K562 (cell line): ENCODE results near the gene MAN1B1. TPM values are rescaled to one million over a fixed set of nuclear protein-coding genes. Genes with fewer than 3 reads are reported as not detected.

Experiments
- FOXK2 ChIP-seq, 2 experiments: fragments of 450-650 bp; IDR thresholded peaks in 1 of 2; conservative IDR thresholded peaks in 1 of 2; 2 replicates each; pipeline ENCODE4 v1.6.1; 2016; ENCODE audit warnings: low read depth in 2 of 2, mild to moderate bottlenecking in 1 of 2
- ILK ChIP-seq: fragments of 450-650 bp; IDR thresholded peaks from 2 replicates; pipeline ENCODE4 v1.6.1; 2016; ENCODE audit warnings: missing genetic modification characterization, low read depth, mild to moderate bottlenecking, missing compliant biosample characterization, moderate library complexity, borderline replicate concordance
- MAZ ChIP-seq, 2 experiments: fragments of 450-650 bp in 1 of 2; sonication (generic) in 1 of 2; formaldehyde crosslinking; IDR thresholded peaks in 1 of 2; conservative IDR thresholded peaks in 1 of 2; 2 replicates each; pipeline versions ENCODE4 v1.4.0 to v1.5.0; 2020; ENCODE audit warnings: mild to moderate bottlenecking in 1 of 2, missing genetic modification reagents in 1 of 2
- MXD1 ChIP-seq: fragments of 250-450 bp; sonication (Bioruptor Pico); IDR thresholded peaks from 2 replicates; pipeline ENCODE4 v1.8.0; 2021; ENCODE audit warnings: borderline replicate concordance, mild to moderate bottlenecking, moderate library complexity; ENCODE audit not compliant: poor library complexity, severe bottlenecking
- RBM34 ChIP-seq: fragments of 200-400 bp; formaldehyde crosslinking; IDR thresholded peaks from 2 replicates; pipeline ENCODE4 v1.6.1; 2018; ENCODE audit warnings: low read length, borderline replicate concordance; ENCODE audit not compliant: insufficient read depth
- SMAD3 ChIP-seq: fragments of 450-650 bp; formaldehyde crosslinking; conservative IDR thresholded peaks from 2 replicates; pipeline ENCODE4 v1.4.0; 2020; ENCODE audit warnings: mild to moderate bottlenecking
- TRIM25 ChIP-seq: fragments of 450-650 bp; IDR thresholded peaks from 2 replicates; pipeline ENCODE4 v1.7.0; 2016; ENCODE audit warnings: borderline replicate concordance
- VEZF1 ChIP-seq: fragments of 200-800 bp; sonication (Bioruptor generic); IDR thresholded peaks from 2 replicates; pipeline ENCODE4 v1.6.1; 2017; ENCODE audit warnings: missing genetic modification characterization, missing compliant biosample characterization
- XRCC5 ChIP-seq: fragments of 200-400 bp; formaldehyde crosslinking; IDR thresholded peaks from 2 replicates; pipeline ENCODE4 v1.6.1; 2017; ENCODE audit warnings: low read depth, mild to moderate bottlenecking, low read length
- ZBTB7A ChIP-seq: IDR thresholded peaks from 2 replicates; pipeline ENCODE4 v1.6.1; 2011; ENCODE audit warnings: low read depth, mild to moderate bottlenecking, low read length, moderate library complexity, borderline replicate concordance; ENCODE audit not compliant: control insufficient read depth
- ZKSCAN1 ChIP-seq: fragments of 150-350 bp; IDR thresholded peaks from 2 replicates; pipeline ENCODE4 v1.6.1; 2016; ENCODE audit warnings: low read depth, low read length
- ZNF707 ChIP-seq: fragments of 250-450 bp; sonication (Bioruptor Pico); conservative IDR thresholded peaks from 2 replicates; pipeline ENCODE4 v1.8.0; 2022; ENCODE audit warnings: inconsistent platforms, mild to moderate bottlenecking, moderate library complexity
- ZSCAN32 ChIP-seq: fragments of 450-650 bp; formaldehyde crosslinking; IDR thresholded peaks from 2 replicates; pipeline ENCODE4 v1.4.0; 2020; ENCODE audit warnings: mild to moderate bottlenecking, moderate library complexity
- polyA plus RNA-seq, 8 experiments: library from polyadenylated mRNA; depleted of rRNA in 4 of 8; stranded (reverse) in 5 of 8; unstranded in 3 of 8; fragments of >200 nt; fragmentation: Nextera tagmentation in 2 of 8; fragmentation: Illumina TruSeq in 1 of 8; extraction: Ambion mirVana in 2 of 8; extraction: Trizol in 1 of 8; gene quantifications; 2 replicates each; pipeline versions ENCODE4 v1.2.1 to v1.2.3, GENCODE V29; 2011 to 2014; ENCODE audit warnings: inconsistent platforms in 1 of 8, missing spikeins in 1 of 8
- total RNA-seq, 7 experiments: library from RNA; depleted of rRNA in 6 of 7; stranded (reverse); fragments of >200 nt in 6 of 7; fragmentation: Illumina TruSeq in 2 of 7; extraction: Trizol in 2 of 7; gene quantifications; 2 replicates each; pipeline versions ENCODE4 v1.2.1 to v1.2.3, GENCODE V29; 2011 to 2021; ENCODE audit warnings: low replicate concordance in 1 of 7
- TF ChIP-seq, protein P1 (sequence below): IDR thresholded peaks from 2 replicates; pipeline ENCODE4 v1.6.1; 2012; ENCODE audit warnings: low read depth, low read length, improper control_type of control experiment, borderline replicate concordance
- TF ChIP-seq, protein P2 (sequence below), 3 experiments: fragments of 200-800 bp in 1 of 3; sonication (Bioruptor generic) in 1 of 3; sonication (generic) in 1 of 3; formaldehyde crosslinking in 1 of 3; IDR thresholded peaks; 2 replicates each; pipeline versions ENCODE4 v1.6.1 to v1.8.0; 2016 to 2022; ENCODE audit warnings: mild to moderate bottlenecking in 2 of 3, missing compliant biosample characterization in 2 of 3, missing genetic modification characterization in 2 of 3, missing genetic modification reagents in 1 of 3

The MAN1B1 gene
- total and polyA plus RNA-seq, 9 of the 15 experiments (the other 6 are each of a cell fraction or from before 2014, with no cell fraction given), result 0.55 to 36.6 (median 27.3) TPM

DNA sequence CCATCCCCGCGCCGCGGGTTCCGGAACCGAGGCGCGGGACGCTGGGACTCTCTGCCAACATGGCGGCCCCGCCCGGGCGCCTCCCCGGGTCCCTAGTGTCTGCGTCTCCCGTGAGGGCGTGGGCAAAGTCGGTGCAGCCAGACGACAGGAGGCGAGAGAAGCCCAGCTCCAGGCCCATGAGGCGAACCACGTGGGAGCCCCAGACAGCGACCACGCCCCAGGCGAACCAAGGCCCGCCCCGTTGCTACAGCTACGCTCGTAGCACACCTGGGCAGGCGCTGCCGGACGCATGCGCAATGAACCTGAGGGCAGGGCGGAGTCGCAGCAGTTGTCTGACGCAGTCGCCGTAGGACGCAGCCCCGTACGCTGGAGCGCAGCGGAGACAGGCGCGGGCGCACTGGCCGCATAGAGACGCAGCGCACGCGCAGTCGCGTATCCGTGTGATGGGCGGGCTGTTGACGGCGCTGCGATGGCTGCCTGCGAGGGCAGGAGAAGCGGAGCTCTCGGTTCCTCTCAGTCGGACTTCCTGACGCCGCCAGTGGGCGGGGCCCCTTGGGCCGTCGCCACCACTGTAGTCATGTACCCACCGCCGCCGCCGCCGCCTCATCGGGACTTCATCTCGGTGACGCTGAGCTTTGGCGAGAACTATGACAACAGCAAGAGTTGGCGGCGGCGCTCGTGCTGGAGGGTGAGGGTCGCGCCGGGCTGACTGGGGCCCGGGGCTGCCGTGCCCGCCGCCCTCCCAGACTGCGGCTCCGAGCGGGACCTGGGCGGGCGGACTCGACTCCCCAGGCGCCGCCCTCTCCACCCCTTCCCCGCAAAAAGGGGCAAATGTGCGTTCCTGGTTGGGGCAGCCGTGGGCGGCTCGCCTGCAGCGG is at the start of gene MAN1B1 (continued):
- TF ChIP-seq XRCC5, result 0 out of 2 replicates have a peak, but pooled peaks have one; percentile 43
- TF ChIP-seq, protein P1, sequence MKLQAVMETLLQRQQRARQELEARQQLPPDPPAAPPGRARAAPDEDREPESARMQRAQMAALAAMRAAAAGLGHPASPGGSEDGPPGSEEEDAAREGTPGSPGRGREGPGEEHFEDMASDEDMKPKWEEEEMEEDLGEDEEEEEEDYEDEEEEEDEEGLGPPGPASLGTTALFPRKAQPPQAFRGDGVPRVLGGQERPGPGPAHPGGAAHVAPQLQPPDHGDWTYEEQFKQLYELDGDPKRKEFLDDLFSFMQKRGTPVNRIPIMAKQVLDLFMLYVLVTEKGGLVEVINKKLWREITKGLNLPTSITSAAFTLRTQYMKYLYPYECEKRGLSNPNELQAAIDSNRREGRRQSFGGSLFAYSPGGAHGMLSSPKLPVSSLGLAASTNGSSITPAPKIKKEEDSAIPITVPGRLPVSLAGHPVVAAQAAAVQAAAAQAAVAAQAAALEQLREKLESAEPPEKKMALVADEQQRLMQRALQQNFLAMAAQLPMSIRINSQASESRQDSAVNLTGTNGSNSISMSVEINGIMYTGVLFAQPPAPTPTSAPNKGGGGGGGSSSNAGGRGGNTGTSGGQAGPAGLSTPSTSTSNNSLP, result no peak
- TF ChIP-seq, protein P2, sequence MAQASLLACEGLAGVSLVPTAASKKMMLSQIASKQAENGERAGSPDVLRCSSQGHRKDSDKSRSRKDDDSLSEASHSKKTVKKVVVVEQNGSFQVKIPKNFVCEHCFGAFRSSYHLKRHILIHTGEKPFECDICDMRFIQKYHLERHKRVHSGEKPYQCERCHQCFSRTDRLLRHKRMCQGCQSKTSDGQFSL (CRISPR knock-in tag; IDR thresholded peaks at IDR 0.05), result no peak
- TF ChIP-seq, protein P2 (tag; IDR thresholded peaks at IDR 0.05), result no peak
- TF ChIP-seq ZNF707 (CRISPR knock-in tag), result no peak
- TF ChIP-seq ILK (tag), result no peak
- TF ChIP-seq ZSCAN32 (CRISPR knock-in tag), result peak; percentile 33; the same call in 1 of the 2 replicates
- peak in 1 of 2 experiments; percentile 38; a peak in 1 of 4 replicates for TF ChIP-seq MAZ (CRISPR knock-in tag; conservative IDR thresholded peaks at IDR 0.05 in 1 of 2, IDR thresholded peaks at IDR 0.05 in 1 of 2)
- TF ChIP-seq ZKSCAN1, result no peak; the same call in 1 of the 2 replicates
- TF ChIP-seq SMAD3 (CRISPR knock-in tag), result no peak
- TF ChIP-seq FOXK2 (conservative IDR thresholded peaks at IDR 0.05 in 1 of 2, IDR thresholded peaks at IDR 0.05 in 1 of 2; ENCODE audit: low read depth in 2 of 2), result peak; percentile 95 to 96
- TF ChIP-seq ZBTB7A, result peak; percentile 76; the same call in 1 of the 2 replicates
- TF ChIP-seq TRIM25, result no peak
- peak; percentile 95 for TF ChIP-seq MXD1 (CRISPR knock-in tag)
- peak; percentile 47 for TF ChIP-seq VEZF1 (CRISPR knock-in tag)
- no peak; the same call in 1 of the 2 replicates for TF ChIP-seq RBM34
